HEK293 (cell line): ENCODE data around the gene LBH.

Experiments used
- CTCF ChIA-PET: fragments of 350-600 bp; formaldehyde crosslinking; extraction: SDS; loops from one replicate; lab custom pipeline; 2021; ENCODE audit warnings: antibody characterized with exemption; lab: Yijun Ruan, JAX
- POLR2A ChIA-PET: fragments of 300-600 bp; formaldehyde crosslinking; extraction: SDS; loops from one replicate; lab custom pipeline; 2020; ENCODE audit warnings: antibody characterized with exemption, inconsistent platforms; lab: Yijun Ruan, JAX
- H3K27ac ChIP-seq: fragments of 200-500 bp; sonication (Bioruptor generic); 2 replicates; pipeline ENCODE4 v1.5.1; 2014; ENCODE audit warnings: low read depth, low read length, control low read depth, inconsistent platforms; ENCODE audit errors: extremely low read depth
- H3K36me3 ChIP-seq, 2 experiments: fragments of 200-500 bp in 1 of 2; sonication (Bioruptor generic) in 1 of 2; 1 replicate in 1 of 2; 2 replicates in 1 of 2; pipeline ENCODE4 v1.5.1; 2014 to 2017; ENCODE audit warnings: inconsistent platforms in 2 of 2, low read length in 2 of 2; ENCODE audit not compliant: control insufficient read depth in 2 of 2, insufficient read depth in 1 of 2
- H3K4me1 ChIP-seq: fragments of 200-500 bp; sonication (Bioruptor generic); 2 replicates; pipeline ENCODE4 v1.5.1; 2014; ENCODE audit warnings: mild to moderate bottlenecking, low read length, inconsistent platforms; ENCODE audit not compliant: control insufficient read depth, insufficient read depth
- H3K4me3 ChIP-seq: 2 replicates; pipeline ENCODE4 v1.5.1; 2011; ENCODE audit warnings: low read depth, mild to moderate bottlenecking, control low read depth, low read length, moderate library complexity
- H3K9me3 ChIP-seq: fragments of 200-500 bp; sonication (Bioruptor generic); 2 replicates; pipeline ENCODE4 v1.5.1; 2014; ENCODE audit warnings: low read depth, low read length, inconsistent platforms; ENCODE audit not compliant: control insufficient read depth, insufficient read depth
- CTCF ChIP-seq: fragments of 450-650 bp; formaldehyde crosslinking; IDR thresholded peaks from 2 replicates; pipeline ENCODE4 v1.5.1; 2016; ENCODE audit warnings: missing biosample characterization, missing genetic modification characterization
- HOXD13 ChIP-seq: sonication (generic); formaldehyde crosslinking; IDR thresholded peaks from 2 replicates; pipeline ENCODE4 v1.8.0; 2022; ENCODE audit warnings: missing genetic modification reagents, borderline replicate concordance
- PRDM10 ChIP-seq: fragments of 450-650 bp; formaldehyde crosslinking; IDR thresholded peaks from 2 replicates; pipeline ENCODE4 v1.5.1; 2016; ENCODE audit warnings: missing biosample characterization, missing genetic modification characterization
- REPIN1 ChIP-seq: fragments of 450-650 bp; formaldehyde crosslinking; IDR thresholded peaks from 2 replicates; pipeline ENCODE4 v1.5.1; 2017; ENCODE audit warnings: missing biosample characterization, missing genetic modification characterization, low read depth
- ZNF354C ChIP-seq: fragments of 450-650 bp; formaldehyde crosslinking; IDR thresholded peaks from 2 replicates; pipeline ENCODE4 v1.5.1; 2016; ENCODE audit warnings: missing biosample characterization, missing genetic modification characterization, low read depth, borderline replicate concordance
- ZNF549 ChIP-seq: fragments of 450-650 bp; IDR thresholded peaks from 2 replicates; pipeline ENCODE4 v1.5.1; 2018; ENCODE audit warnings: missing biosample characterization, missing genetic modification characterization, mild to moderate bottlenecking, inconsistent platforms, moderate library complexity
- ZNF596 ChIP-seq: fragments of 450-650 bp; IDR thresholded peaks from 2 replicates; pipeline ENCODE4 v1.5.0; 2018; ENCODE audit warnings: missing biosample characterization, mild to moderate bottlenecking, missing genetic modification characterization, moderate library complexity
- ZSCAN5A ChIP-seq: fragments of 450-650 bp; formaldehyde crosslinking; IDR thresholded peaks from 2 replicates; pipeline ENCODE4 v1.5.1; 2016; ENCODE audit warnings: missing biosample characterization, missing genetic modification characterization
- TF ChIP-seq, protein P1 (sequence below): fragments of 450-650 bp; formaldehyde crosslinking; IDR thresholded peaks from 2 replicates; pipeline ENCODE4 v1.5.1; 2016; ENCODE audit warnings: missing biosample characterization, missing genetic modification characterization
- TF ChIP-seq, protein P2 (sequence below): fragments of 450-650 bp; formaldehyde crosslinking; conservative IDR thresholded peaks from 2 replicates; pipeline ENCODE4 v1.5.1; 2016; ENCODE audit warnings: low read depth, missing biosample characterization, missing genetic modification characterization
- TF ChIP-seq, protein P3 (sequence below): fragments of 450-650 bp; formaldehyde crosslinking; IDR thresholded peaks from 2 replicates; pipeline ENCODE4 v1.5.1; 2016; ENCODE audit warnings: missing biosample characterization, missing genetic modification characterization

LBH gene

DNA sequence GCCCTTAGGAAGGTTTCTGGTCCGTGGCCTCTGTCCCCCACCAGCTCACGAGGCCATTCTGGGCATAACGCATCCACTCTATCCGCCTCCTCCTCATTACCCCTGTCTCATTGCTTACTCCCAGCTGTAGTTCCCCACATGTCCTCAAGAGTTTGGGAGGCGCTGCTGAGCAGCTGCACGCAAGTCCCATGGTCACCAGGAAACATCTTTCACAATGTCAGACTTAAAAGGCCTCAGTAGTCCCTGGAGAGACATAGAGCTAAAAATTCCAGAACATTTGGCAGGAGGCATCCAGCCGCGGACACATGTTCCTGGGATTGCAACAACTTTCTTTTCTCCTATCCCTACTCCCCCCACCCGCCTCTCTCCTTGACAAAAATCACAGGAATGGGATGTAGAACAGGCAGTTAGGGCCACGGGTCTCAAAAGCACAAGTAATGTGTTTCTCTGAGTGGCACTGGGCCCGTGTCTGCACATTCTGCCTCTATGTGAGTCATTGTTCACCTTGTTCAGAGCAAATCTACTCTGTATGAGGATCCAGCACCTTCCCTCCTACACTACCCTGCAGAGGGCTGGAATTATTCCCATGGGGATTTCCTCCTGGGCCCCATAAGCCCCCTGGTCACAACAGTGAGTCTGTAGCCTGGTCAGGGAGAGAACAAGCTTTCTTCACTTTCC, 8.1 kb downstream of the LBH start:
- peaks cover 0 to 34% of the 10 kb centered on the region in 2 experiments; a peak in 2 of 3 replicates for H3K36me3 ChIP-seq

GRCh38 chr2:30239986-30240752, 8.8 kb downstream of the LBH start:
- Histone ChIP-seq H3K4me3 (no peak overlapping the region), H3K4me1 (no peaks in the 10 kb centered on the region), H3K36me3 (peaks cover 0 to 26% of the 10 kb centered on the region in 2 experiments; a peak in 2 of 3 replicates), H3K9me3 (no peaks in the 10 kb centered on the region), H3K27ac (no peak overlapping the region)
- CTCF ChIA-PET, result interaction anchor here (0.5 to 2.4 kb wide), 18 partner anchors 8 to 1300 kb away, joined by 3 to 15 read pairs (median 4); no protein-coding TSS in a partner anchor
- POLR2A ChIA-PET, result interaction anchor here (1.0 to 1.3 kb wide), 2 partner anchors 8 to 9 kb away, joined by 3 to 4 read pairs; partner anchors contain the start of gene LBH
- TF ChIP-seq, protein P1, sequence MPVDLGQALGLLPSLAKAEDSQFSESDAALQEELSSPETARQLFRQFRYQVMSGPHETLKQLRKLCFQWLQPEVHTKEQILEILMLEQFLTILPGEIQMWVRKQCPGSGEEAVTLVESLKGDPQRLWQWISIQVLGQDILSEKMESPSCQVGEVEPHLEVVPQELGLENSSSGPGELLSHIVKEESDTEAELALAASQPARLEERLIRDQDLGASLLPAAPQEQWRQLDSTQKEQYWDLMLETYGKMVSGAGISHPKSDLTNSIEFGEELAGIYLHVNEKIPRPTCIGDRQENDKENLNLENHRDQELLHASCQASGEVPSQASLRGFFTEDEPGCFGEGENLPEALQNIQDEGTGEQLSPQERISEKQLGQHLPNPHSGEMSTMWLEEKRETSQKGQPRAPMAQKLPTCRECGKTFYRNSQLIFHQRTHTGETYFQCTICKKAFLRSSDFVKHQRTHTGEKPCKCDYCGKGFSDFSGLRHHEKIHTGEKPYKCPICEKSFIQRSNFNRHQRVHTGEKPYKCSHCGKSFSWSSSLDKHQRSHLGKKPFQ, result no peak
- TF ChIP-seq, protein P2, sequence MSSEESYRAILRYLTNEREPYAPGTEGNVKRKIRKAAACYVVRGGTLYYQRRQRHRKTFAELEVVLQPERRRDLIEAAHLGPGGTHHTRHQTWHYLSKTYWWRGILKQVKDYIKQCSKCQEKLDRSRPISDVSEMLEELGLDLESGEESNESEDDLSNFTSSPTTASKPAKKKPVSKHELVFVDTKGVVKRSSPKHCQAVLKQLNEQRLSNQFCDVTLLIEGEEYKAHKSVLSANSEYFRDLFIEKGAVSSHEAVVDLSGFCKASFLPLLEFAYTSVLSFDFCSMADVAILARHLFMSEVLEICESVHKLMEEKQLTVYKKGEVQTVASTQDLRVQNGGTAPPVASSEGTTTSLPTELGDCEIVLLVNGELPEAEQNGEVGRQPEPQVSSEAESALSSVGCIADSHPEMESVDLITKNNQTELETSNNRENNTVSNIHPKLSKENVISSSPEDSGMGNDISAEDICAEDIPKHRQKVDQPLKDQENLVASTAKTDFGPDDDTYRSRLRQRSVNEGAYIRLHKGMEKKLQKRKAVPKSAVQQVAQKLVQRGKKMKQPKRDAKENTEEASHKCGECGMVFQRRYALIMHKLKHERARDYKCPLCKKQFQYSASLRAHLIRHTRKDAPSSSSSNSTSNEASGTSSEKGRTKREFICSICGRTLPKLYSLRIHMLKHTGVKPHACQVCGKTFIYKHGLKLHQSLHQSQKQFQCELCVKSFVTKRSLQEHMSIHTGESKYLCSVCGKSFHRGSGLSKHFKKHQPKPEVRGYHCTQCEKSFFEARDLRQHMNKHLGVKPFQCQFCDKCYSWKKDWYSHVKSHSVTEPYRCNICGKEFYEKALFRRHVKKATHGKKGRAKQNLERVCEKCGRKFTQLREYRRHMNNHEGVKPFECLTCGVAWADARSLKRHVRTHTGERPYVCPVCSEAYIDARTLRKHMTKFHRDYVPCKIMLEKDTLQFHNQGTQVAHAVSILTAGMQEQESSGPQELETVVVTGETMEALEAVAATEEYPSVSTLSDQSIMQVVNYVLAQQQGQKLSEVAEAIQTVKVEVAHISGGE (tag by site-specific recombination), result no peak
- TF ChIP-seq ZNF354C (tag by site-specific recombination) (no peak), ZSCAN5A (tag by site-specific recombination) (no peak), PRDM10 (tag by site-specific recombination) (no peak), REPIN1 (tag by site-specific recombination) (no peak), ZNF596 (tag by site-specific recombination) (no peak)
- TF ChIP-seq, protein P3, sequence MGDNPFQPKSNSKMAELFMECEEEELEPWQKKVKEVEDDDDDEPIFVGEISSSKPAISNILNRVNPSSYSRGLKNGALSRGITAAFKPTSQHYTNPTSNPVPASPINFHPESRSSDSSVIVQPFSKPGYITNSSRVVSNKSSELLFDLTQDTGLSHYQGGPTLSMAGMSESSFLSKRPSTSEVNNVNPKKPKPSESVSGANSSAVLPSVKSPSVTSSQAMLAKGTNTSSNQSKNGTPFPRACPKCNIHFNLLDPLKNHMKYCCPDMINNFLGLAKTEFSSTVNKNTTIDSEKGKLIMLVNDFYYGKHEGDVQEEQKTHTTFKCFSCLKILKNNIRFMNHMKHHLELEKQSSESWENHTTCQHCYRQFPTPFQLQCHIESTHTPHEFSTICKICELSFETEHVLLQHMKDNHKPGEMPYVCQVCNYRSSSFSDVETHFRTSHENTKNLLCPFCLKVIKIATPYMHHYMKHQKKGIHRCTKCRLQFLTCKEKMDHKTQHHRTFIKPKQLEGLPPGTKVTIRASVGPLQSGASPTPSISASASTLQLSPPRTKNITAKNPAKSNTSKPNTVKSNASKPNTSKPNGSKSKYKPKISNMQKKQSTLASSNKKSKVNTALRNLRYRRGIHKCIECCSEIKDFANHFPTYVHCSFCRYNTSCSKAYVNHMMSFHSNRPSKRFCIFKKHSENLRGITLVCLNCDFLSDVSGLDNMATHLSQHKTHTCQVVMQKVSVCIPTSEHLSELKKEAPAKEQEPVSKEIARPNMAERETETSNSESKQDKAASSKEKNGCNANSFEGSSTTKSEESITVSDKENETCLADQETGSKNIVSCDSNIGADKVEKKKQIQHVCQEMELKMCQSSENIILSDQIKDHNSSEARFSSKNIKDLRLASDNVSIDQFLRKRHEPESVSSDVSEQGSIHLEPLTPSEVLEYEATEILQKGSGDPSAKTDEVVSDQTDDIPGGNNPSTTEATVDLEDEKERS, result no peak

More for the DNA sequence above, 8.1 kb downstream of the LBH start:
- POLR2A ChIA-PET, result interaction anchor here (0.6 to 1.3 kb wide), 5 partner anchors 7 to 528 kb away, joined by 3 to 6 read pairs (median 3); partner anchors contain the start of gene LBH
- no peaks in the 10 kb centered on the region for H3K4me1 ChIP-seq
- H3K27ac ChIP-seq, result no peak overlapping the region
- TF ChIP-seq HOXD13 (no peak), ZNF549 (tag by site-specific recombination) (no peak), CTCF (peak; percentile 51; the same call in 1 of the 2 replicates)
- TF ChIP-seq, all 188 proteins: peak for 1
- Histone ChIP-seq H3K9me3 (no peaks in the 10 kb centered on the region), H3K4me3 (no peak overlapping the region)
- CTCF ChIA-PET, result interaction anchor here (0.5 to 2.4 kb wide), 28 partner anchors 8 to 1299 kb away, joined by 3 to 15 read pairs (median 4); no protein-coding TSS in a partner anchor
